ENCODE data around the gene CLIC6. TPM values are rescaled to one million over a fixed set of nuclear protein-coding genes. Genes with fewer than 3 reads are reported as not detected.

CLIC6 gene
- total and polyA plus RNA-seq, 2 of the 8 experiments (the other 6 are each of a cell fraction or from before 2014, with no cell fraction given), result 0.42 to 1.3 TPM

DNA sequence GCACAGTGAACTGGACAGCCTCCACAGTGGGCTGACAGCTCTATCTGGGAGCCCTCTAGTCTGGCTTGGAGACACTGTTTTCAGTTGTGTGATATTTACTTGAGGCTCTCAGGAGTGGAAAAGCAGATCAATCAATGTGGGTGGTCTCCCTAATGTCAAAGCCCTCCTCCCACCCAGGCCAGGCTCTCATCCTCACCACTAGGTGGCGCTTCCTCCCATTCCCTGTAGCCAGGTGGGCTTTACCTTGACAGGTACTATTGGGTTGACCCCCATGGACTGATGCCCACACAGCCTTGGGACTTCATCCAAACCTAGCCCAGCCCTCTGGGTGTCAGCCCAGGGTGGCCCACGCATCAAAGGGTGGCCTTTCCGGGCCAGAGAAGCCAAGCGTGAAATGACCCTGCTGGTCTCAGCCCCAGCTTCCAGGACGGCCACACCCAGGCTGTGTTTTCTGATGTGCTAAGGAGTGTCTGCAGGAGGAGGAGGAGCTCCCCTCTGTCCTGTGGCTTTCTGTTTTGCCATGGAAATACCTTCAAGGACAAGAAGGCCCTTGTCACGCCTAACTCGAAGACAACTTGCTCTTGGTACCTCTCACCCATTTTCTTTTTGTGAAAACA, 54.0 kb downstream of the CLIC6 start (continued):
- TF ChIP-seq, protein P1, sequence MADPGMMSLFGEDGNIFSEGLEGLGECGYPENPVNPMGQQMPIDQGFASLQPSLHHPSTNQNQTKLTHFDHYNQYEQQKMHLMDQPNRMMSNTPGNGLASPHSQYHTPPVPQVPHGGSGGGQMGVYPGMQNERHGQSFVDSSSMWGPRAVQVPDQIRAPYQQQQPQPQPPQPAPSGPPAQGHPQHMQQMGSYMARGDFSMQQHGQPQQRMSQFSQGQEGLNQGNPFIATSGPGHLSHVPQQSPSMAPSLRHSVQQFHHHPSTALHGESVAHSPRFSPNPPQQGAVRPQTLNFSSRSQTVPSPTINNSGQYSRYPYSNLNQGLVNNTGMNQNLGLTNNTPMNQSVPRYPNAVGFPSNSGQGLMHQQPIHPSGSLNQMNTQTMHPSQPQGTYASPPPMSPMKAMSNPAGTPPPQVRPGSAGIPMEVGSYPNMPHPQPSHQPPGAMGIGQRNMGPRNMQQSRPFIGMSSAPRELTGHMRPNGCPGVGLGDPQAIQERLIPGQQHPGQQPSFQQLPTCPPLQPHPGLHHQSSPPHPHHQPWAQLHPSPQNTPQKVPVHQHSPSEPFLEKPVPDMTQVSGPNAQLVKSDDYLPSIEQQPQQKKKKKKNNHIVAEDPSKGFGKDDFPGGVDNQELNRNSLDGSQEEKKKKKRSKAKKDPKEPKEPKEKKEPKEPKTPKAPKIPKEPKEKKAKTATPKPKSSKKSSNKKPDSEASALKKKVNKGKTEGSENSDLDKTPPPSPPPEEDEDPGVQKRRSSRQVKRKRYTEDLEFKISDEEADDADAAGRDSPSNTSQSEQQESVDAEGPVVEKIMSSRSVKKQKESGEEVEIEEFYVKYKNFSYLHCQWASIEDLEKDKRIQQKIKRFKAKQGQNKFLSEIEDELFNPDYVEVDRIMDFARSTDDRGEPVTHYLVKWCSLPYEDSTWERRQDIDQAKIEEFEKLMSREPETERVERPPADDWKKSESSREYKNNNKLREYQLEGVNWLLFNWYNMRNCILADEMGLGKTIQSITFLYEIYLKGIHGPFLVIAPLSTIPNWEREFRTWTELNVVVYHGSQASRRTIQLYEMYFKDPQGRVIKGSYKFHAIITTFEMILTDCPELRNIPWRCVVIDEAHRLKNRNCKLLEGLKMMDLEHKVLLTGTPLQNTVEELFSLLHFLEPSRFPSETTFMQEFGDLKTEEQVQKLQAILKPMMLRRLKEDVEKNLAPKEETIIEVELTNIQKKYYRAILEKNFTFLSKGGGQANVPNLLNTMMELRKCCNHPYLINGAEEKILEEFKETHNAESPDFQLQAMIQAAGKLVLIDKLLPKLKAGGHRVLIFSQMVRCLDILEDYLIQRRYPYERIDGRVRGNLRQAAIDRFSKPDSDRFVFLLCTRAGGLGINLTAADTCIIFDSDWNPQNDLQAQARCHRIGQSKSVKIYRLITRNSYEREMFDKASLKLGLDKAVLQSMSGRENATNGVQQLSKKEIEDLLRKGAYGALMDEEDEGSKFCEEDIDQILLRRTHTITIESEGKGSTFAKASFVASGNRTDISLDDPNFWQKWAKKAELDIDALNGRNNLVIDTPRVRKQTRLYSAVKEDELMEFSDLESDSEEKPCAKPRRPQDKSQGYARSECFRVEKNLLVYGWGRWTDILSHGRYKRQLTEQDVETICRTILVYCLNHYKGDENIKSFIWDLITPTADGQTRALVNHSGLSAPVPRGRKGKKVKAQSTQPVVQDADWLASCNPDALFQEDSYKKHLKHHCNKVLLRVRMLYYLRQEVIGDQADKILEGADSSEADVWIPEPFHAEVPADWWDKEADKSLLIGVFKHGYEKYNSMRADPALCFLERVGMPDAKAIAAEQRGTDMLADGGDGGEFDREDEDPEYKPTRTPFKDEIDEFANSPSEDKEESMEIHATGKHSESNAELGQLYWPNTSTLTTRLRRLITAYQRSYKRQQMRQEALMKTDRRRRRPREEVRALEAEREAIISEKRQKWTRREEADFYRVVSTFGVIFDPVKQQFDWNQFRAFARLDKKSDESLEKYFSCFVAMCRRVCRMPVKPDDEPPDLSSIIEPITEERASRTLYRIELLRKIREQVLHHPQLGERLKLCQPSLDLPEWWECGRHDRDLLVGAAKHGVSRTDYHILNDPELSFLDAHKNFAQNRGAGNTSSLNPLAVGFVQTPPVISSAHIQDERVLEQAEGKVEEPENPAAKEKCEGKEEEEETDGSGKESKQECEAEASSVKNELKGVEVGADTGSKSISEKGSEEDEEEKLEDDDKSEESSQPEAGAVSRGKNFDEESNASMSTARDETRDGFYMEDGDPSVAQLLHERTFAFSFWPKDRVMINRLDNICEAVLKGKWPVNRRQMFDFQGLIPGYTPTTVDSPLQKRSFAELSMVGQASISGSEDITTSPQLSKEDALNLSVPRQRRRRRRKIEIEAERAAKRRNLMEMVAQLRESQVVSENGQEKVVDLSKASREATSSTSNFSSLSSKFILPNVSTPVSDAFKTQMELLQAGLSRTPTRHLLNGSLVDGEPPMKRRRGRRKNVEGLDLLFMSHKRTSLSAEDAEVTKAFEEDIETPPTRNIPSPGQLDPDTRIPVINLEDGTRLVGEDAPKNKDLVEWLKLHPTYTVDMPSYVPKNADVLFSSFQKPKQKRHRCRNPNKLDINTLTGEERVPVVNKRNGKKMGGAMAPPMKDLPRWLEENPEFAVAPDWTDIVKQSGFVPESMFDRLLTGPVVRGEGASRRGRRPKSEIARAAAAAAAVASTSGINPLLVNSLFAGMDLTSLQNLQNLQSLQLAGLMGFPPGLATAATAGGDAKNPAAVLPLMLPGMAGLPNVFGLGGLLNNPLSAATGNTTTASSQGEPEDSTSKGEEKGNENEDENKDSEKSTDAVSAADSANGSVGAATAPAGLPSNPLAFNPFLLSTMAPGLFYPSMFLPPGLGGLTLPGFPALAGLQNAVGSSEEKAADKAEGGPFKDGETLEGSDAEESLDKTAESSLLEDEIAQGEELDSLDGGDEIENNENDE (IDR thresholded peaks at IDR 0.05; ENCODE audit: insufficient replicate concordance, low read length), result no peak
- TF ChIP-seq POLR2A (IDR thresholded peaks at IDR 0.05; ENCODE audit: control extremely low read depth in 1 of 2, low read depth in 2 of 2, low read length in 2 of 2) (no peak), RAD21 (IDR thresholded peaks at IDR 0.05 in 1 of 2, conservative IDR thresholded peaks at IDR 0.05 in 1 of 2; ENCODE audit: low read depth in 2 of 2, low read length in 2 of 2) (peak; percentile 61 to 70), SP4 (IDR thresholded peaks at IDR 0.05; ENCODE audit: low read length) (no peak), SIN3A (conservative IDR thresholded peaks at IDR 0.05 in 1 of 2, IDR thresholded peaks at IDR 0.05 in 1 of 2; ENCODE audit: low read depth in 1 of 2, low read length in 2 of 2) (0 out of 4 replicates have a peak, but pooled peaks of 1 of the 2 experiments have one; percentile 21), KDM4A (IDR thresholded peaks at IDR 0.05; ENCODE audit: low read depth, low read length, severe bottlenecking) (no peak), KDM5A (IDR thresholded peaks at IDR 0.05; ENCODE audit: low read length) (no peak), CREB1 (IDR thresholded peaks at IDR 0.05) (no peak)
